HG03159 (cell line): Measurements from ENCODE around the gene SP100.
A peak's percentile ranks its signal among the peaks of the same experiment; 100 is the strongest.
"Not testable (repeated sequence)": the region's sequence is repeated elsewhere in the genome, so short reads cannot be mapped to it uniquely, and the experiment has no call there.

Experiments used
- ATAC-seq: cut with Tn5 transposase; IDR thresholded peaks from one replicate; pipeline ENCODE4 v1.9.1; 2021; ENCODE audit warnings: mild to moderate bottlenecking, moderate library complexity; ENCODE audit not compliant: unreplicated experiment

The SP100 gene

GRCh38 chr2:230418341-230419016 is 2.5 kb downstream of the SP100 start:
- ATAC-seq: no peak

GRCh38 chr2:230419181-230419580 is 3.2 kb downstream of the SP100 start:
- ATAC-seq: no peak

- no peak for ATAC-seq
Measured at GRCh38 chr2:230422149-230422548, 6.1 kb downstream of the SP100 start.

- ATAC-seq: no peak
Measured at GRCh38 chr2:230423851-230424458, 8.0 kb downstream of the SP100 start.

GRCh38 chr2:230425377-230425776 is 9.4 kb downstream of the SP100 start:
- ATAC-seq: no peak

GRCh38 chr2:230429513-230429912 is 13.5 kb downstream of the SP100 start:
- no peak for ATAC-seq

GRCh38 chr2:230430957-230431910 is 15.2 kb downstream of the SP100 start:
- no peak for ATAC-seq

GRCh38 chr2:230434677-230435324 is 18.8 kb downstream of the SP100 start:
- ATAC-seq: no peak

GRCh38 chr2:230435431-230435830 is 19.4 kb downstream of the SP100 start:
- ATAC-seq: no peak

GRCh38 chr2:230439121-230439520 is 23.1 kb downstream of the SP100 start:
- ATAC-seq: not testable (repeated sequence)

GRCh38 chr2:230439590-230439989 is 23.6 kb downstream of the SP100 start:
- no peak for ATAC-seq

GRCh38 chr2:230441227-230441897 is 25.4 kb downstream of the SP100 start:
- peak; percentile 63 for ATAC-seq

GRCh38 chr2:230443541-230443940 is 27.5 kb downstream of the SP100 start:
- no peak for ATAC-seq

- ATAC-seq: no peak
Measured at GRCh38 chr2:230444832-230445231, 28.8 kb downstream of the SP100 start.

GRCh38 chr2:230447036-230447435 is 31.0 kb downstream of the SP100 start:
- ATAC-seq: no peak

- ATAC-seq: peak; percentile 76
Measured at GRCh38 chr2:230447455-230448451, 31.8 kb downstream of the SP100 start.

- ATAC-seq: no peak
Measured at GRCh38 chr2:230449901-230450467, 34.0 kb downstream of the SP100 start.

- no peak for ATAC-seq
Measured at GRCh38 chr2:230453006-230453405, 37.0 kb downstream of the SP100 start.
